Endodermal cell (in vitro differentiated cells): ENCODE results near the gene DEPP1. TPM values are rescaled to one million over a fixed set of nuclear protein-coding genes. Genes with fewer than 3 reads are reported as not detected.

Experiments used
- DNase-seq: peaks from one replicate; pipeline ENCODE4 v3.0.0-alpha.2; 2017
- H3K27ac ChIP-seq: 2 replicates; pipeline ENCODE4 v1.5.1; 2013; ENCODE audit warnings: mild to moderate bottlenecking, low read depth, low read length, moderate library complexity
- H3K27me3 ChIP-seq: 2 replicates; pipeline ENCODE4 v1.6.1; 2013; ENCODE audit warnings: mild to moderate bottlenecking, low read length, moderate library complexity; ENCODE audit not compliant: insufficient read depth, control insufficient read depth, poor library complexity, severe bottlenecking
- H3K36me3 ChIP-seq: 2 replicates; pipeline ENCODE4 v1.7.0; 2013; ENCODE audit warnings: mild to moderate bottlenecking, low read length, moderate library complexity; ENCODE audit not compliant: control insufficient read depth, insufficient read depth
- H3K4me1 ChIP-seq: one replicate; pipeline ENCODE4 v1.7.0; 2013; ENCODE audit warnings: low read length; ENCODE audit not compliant: control insufficient read depth, insufficient read depth
- H3K4me3 ChIP-seq: 2 replicates; pipeline ENCODE4 v1.5.1; 2013; ENCODE audit warnings: mild to moderate bottlenecking, low read length, moderate library complexity
- H3K9ac ChIP-seq: 2 replicates; pipeline ENCODE4 v1.6.1; 2013; ENCODE audit warnings: mild to moderate bottlenecking, low read length, moderate library complexity; ENCODE audit not compliant: poor library complexity, severe bottlenecking; ENCODE audit errors: extremely low read depth
- H3K9me3 ChIP-seq: 2 replicates; pipeline ENCODE4 v1.6.1; 2013; ENCODE audit warnings: mild to moderate bottlenecking, low read length, moderate library complexity; ENCODE audit not compliant: control insufficient read depth
- H3K27ac Mint-ChIP-seq: 2 replicates; pipeline ENCODE4 v1.8.0; 2020; ENCODE audit warnings: mixed read lengths
- H3K27me3 Mint-ChIP-seq: 2 replicates; pipeline ENCODE4 v1.8.0; 2021; ENCODE audit warnings: mild to moderate bottlenecking, mixed read lengths; ENCODE audit not compliant: insufficient read depth
- H3K36me3 Mint-ChIP-seq: 2 replicates; pipeline ENCODE4 v1.8.0; 2020; ENCODE audit warnings: low read depth, mixed read lengths
- H3K4me1 Mint-ChIP-seq: 2 replicates; pipeline ENCODE4 v1.8.0; 2020; ENCODE audit warnings: mixed read lengths
- H3K4me3 Mint-ChIP-seq: 2 replicates; pipeline ENCODE4 v1.8.0; 2020; ENCODE audit warnings: mild to moderate bottlenecking, moderate library complexity, mixed read lengths
- H3K9me3 Mint-ChIP-seq: 2 replicates; pipeline ENCODE4 v1.8.0; 2020; ENCODE audit warnings: mild to moderate bottlenecking, mixed read lengths
- WGBS, 2 experiments: methylation state at CpG; one replicate each; pipeline versions ENCODE4 v1.1.5 to v1.1.7; 2013; ENCODE audit warnings: missing lambda C conversion rate in 2 of 2, mixed read lengths in 1 of 2; ENCODE audit not compliant: insufficient coverage in 1 of 2, insufficient read length in 1 of 2; 5-methylcytosine and 5-hydroxymethylcytosine counted together
- total RNA-seq, 2 donors: library from RNA; stranded (reverse); fragmentation: NEBNext Ultra II Directional in 1 of 2; extraction: Animal tissue kit (Norgen Biotek cat#: 25700) in 1 of 2; gene quantifications; 2 replicates in 1 of 2; 3 replicates in 1 of 2; pipeline ENCODE4 v1.2.1, GENCODE V29; 2021
- TF ChIP-seq, protein P1 (sequence below): fragments of 200-600 bp; sonication (generic); conservative IDR thresholded peaks from 2 replicates; pipeline ENCODE4 v1.5.0; 2021; ENCODE audit warnings: antibody characterized with exemption, mild to moderate bottlenecking

DEPP1 gene
- total RNA-seq, 2 donors from 2014 or later: 1.3 to 2.6 TPM

DNA sequence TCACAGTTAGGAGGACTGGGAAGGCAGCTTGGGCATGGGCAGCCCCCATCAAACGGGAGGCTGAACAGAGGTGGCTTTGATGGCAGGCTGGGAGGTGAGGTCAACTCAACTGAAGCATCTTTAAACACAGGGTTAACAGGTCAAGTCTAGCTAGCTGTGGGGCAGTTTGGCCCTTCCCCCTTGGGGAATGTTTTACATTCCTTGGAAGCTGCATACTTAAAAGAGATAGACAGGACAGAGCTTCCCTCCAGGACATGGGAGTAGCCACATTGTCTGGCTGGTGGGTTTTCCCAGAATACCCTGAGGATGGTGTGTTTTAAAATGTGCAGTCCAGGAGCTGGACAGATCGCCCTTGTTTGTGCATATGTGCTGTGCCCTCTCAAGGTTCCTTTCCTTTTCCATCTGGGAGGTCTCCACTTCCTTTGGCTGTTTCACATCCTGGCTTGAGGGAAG lies 25.8 kb downstream of the DEPP1 start:
- Histone ChIP-seq H3K27ac (peak overlapping the region; percentile 12), H3K9me3 (no peaks in the 10 kb centered on the region), H3K4me1 (no peaks in the 10 kb centered on the region), H3K27me3 (no peaks in the 10 kb centered on the region), H3K36me3 (no peaks in the 10 kb centered on the region), H3K4me3 (no peak overlapping the region), H3K9ac (no peak overlapping the region)
- H3K9me3 Mint-ChIP-seq: peaks cover 2% of the 10 kb centered on the region
- H3K27ac Mint-ChIP-seq: no peak overlapping the region
- no peak overlapping the region for H3K4me3 Mint-ChIP-seq
- 77 to 100% methylated on average over 1 to 2 of the region's 2 CpGs for WGBS, 2 experiments
- peaks cover 12% of the 10 kb centered on the region for H3K4me1 Mint-ChIP-seq
- peak; percentile 64 for DNase-seq
- H3K36me3 Mint-ChIP-seq: peaks cover 8% of the 10 kb centered on the region
- no peaks in the 10 kb centered on the region for H3K27me3 Mint-ChIP-seq
- TF ChIP-seq, protein P1, sequence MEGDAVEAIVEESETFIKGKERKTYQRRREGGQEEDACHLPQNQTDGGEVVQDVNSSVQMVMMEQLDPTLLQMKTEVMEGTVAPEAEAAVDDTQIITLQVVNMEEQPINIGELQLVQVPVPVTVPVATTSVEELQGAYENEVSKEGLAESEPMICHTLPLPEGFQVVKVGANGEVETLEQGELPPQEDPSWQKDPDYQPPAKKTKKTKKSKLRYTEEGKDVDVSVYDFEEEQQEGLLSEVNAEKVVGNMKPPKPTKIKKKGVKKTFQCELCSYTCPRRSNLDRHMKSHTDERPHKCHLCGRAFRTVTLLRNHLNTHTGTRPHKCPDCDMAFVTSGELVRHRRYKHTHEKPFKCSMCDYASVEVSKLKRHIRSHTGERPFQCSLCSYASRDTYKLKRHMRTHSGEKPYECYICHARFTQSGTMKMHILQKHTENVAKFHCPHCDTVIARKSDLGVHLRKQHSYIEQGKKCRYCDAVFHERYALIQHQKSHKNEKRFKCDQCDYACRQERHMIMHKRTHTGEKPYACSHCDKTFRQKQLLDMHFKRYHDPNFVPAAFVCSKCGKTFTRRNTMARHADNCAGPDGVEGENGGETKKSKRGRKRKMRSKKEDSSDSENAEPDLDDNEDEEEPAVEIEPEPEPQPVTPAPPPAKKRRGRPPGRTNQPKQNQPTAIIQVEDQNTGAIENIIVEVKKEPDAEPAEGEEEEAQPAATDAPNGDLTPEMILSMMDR: no peak

DNA sequence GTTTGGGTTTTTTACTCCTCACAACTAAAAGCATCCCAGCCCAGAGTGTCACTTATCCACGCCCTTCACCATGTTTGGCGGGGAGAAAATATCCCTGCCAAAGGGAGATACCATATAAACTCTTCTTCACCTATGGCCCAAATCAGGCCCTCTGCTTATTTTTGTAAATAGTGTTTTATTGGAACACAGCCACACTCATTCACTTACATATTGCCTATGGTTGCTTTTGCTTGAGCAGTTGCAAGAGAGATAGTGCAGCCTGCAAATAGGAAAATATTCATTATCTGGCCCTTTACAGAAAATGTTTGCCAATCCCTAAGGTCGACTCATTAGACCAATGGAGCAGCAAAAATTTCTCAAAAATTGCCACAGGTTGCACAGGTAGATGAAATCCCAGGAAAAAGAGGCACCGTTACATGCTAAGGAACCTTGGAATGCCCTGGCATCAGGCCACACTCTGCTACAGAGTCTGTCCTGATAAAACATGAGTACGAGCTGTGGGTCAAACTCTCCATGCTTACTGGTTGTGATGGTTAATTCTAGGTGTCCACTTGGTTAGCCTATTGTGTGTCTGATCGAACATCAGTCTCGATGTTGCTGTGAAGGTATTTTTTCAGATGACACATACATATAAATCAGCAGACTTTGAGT lies 26.9 kb downstream of the DEPP1 start:
- no peak for DNase-seq
- Histone ChIP-seq H3K4me3 (no peak overlapping the region), H3K9me3 (no peaks in the 10 kb centered on the region), H3K27me3 (no peaks in the 10 kb centered on the region), H3K9ac (no peak overlapping the region), H3K4me1 (no peaks in the 10 kb centered on the region), H3K27ac (no peak overlapping the region), H3K36me3 (no peaks in the 10 kb centered on the region)
- no peaks in the 10 kb centered on the region for H3K9me3 Mint-ChIP-seq
- no peaks in the 10 kb centered on the region for H3K27me3 Mint-ChIP-seq
- 94 to 95% methylated on average over 4 to 7 of the region's 7 CpGs for WGBS, 2 experiments
- TF ChIP-seq, protein P1: no peak
- H3K4me1 Mint-ChIP-seq: peaks cover 10% of the 10 kb centered on the region
- H3K4me3 Mint-ChIP-seq: no peak overlapping the region
- no peak overlapping the region for H3K27ac Mint-ChIP-seq
- H3K36me3 Mint-ChIP-seq: peaks cover 6% of the 10 kb centered on the region

DNA sequence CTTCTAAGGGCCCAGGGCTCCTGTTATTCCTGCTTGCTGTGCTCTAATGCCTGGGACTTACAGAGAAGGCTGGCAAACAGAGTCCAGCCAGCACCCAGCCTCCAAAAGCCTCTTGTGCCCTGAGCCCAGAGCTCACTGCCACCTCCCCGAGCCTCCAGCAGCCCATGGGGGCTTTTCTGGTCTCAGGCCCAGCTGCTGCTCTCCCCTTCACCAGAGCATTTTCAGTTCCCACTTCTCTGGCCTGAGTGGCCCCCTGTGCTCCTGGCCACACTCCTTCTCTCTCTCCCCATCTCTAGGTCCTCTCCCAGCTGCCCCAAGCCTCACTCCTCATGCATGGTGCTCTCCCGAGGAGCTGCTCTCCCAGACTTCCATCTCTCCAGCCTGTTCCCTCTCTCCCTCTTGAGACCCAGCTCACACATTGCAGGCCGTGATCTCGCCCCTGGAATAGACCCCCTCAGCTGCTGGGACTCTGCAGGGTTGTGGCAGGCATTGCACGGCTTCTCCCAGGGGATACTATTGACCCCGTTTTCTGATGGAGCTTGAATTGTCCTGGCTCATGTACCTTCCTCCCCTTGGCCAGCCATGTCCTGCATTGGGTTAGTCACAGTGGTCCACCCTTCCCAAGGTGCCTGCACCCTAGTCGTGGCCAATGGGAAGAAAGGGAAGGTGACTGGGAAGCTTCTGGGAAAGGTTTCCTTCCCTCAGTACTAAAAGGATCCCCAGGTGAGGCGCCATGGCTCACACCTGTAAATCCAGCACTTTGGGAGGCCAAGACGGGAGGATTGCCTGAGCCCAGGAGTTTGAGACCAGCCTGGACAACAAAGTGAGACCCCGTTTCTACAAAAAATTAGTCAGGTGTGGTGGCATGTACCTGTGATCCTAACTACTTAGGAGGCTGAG lies 28.0 kb downstream of the DEPP1 start:
- Mint-ChIP-seq H3K9me3 (no peaks in the 10 kb centered on the region), H3K4me3 (no peak overlapping the region), H3K36me3 (no peaks in the 10 kb centered on the region), H3K4me1 (peaks cover 10% of the 10 kb centered on the region), H3K27me3 (no peaks in the 10 kb centered on the region), H3K27ac (no peak overlapping the region)
- TF ChIP-seq, protein P1: no peak
- no peak overlapping the region for H3K4me3 ChIP-seq
- H3K27ac ChIP-seq: no peak overlapping the region
- no peak overlapping the region for H3K9ac ChIP-seq
- H3K9me3 ChIP-seq: no peaks in the 10 kb centered on the region
- 92 to 95% methylated on average over 5 to 10 of the region's 10 CpGs for WGBS, 2 experiments
- H3K27me3 ChIP-seq: no peaks in the 10 kb centered on the region
- DNase-seq: no peak
- no peaks in the 10 kb centered on the region for H3K36me3 ChIP-seq
- H3K4me1 ChIP-seq: no peaks in the 10 kb centered on the region
